Esophagus muscularis mucosa (tissue), 4 donors: ENCODE results near the gene OVCA2. TPM values are rescaled to one million over a fixed set of nuclear protein-coding genes. Genes with fewer than 3 reads are reported as not detected.

Experiments
- DNase-seq: peaks from one replicate; pipeline ENCODE4 v3.0.0-alpha.2; 2017; ENCODE audit errors: extremely low spot score
- H3K27ac ChIP-seq, 4 donors: fragments of 200-600 bp; sonication (generic); replicated peaks in 1 of 4; 1 replicate in 3 of 4; 2 replicates in 1 of 4; pipeline ENCODE4 v1.5.1; 2016 to 2019; ENCODE audit warnings: mild to moderate bottlenecking in 1 of 4
- H3K27me3 ChIP-seq, 4 donors: fragments of 200-600 bp; sonication (generic); one replicate each; pipeline versions ENCODE4 v1.5.1 to v1.6.0; 2016 to 2019
- H3K36me3 ChIP-seq, 4 donors: fragments of 200-600 bp; sonication (generic); one replicate each; pipeline ENCODE4 v1.5.1; 2016 to 2019
- H3K4me1 ChIP-seq, 4 donors: fragments of 200-600 bp; sonication (generic); one replicate each; pipeline ENCODE4 v1.5.1; 2016 to 2019
- H3K4me3 ChIP-seq, 4 donors: fragments of 200-600 bp; sonication (generic); 1 replicate in 2 of 4; 2 replicates in 2 of 4; pipeline ENCODE4 v1.5.1; 2016 to 2019; ENCODE audit warnings: mild to moderate bottlenecking in 4 of 4, moderate library complexity in 1 of 4
- H3K9me3 ChIP-seq, 4 donors: fragments of 200-600 bp; sonication (generic); 1 replicate in 3 of 4; 2 replicates in 1 of 4; pipeline ENCODE4 v1.5.1; 2016 to 2019
- CTCF ChIP-seq, 3 experiments: fragments of 200-600 bp in 2 of 3; fragments of 450-650 bp in 1 of 3; sonication (generic) in 2 of 3; IDR thresholded peaks; one replicate each; pipeline ENCODE4 v1.5.1; 2017 to 2019; ENCODE audit warnings: antibody characterized with exemption in 3 of 3, mild to moderate bottlenecking in 2 of 3, moderate library complexity in 1 of 3
- EP300 ChIP-seq: sonication (generic); formaldehyde crosslinking; IDR thresholded peaks from one replicate; pipeline ENCODE4 v1.6.1; 2017; ENCODE audit warnings: antibody characterized with exemption
- POLR2A ChIP-seq: fragments of 450-650 bp; IDR thresholded peaks from one replicate; pipeline ENCODE4 v1.6.1; 2017; ENCODE audit warnings: antibody characterized with exemption, moderate library complexity, mild to moderate bottlenecking, low read depth
- POLR2AphosphoS5 ChIP-seq, 2 donors: sonication (generic); formaldehyde crosslinking; IDR thresholded peaks; one replicate each; pipeline ENCODE4 v1.6.1; 2017; ENCODE audit warnings: antibody characterized with exemption in 2 of 2
- WGBS: methylation state at CpG from one replicate; pipeline ENCODE4 v1.1.5; 2018; 5-methylcytosine and 5-hydroxymethylcytosine counted together
- intact Hi-C: fragments of 100-400 bp; cut with DNase I; formaldehyde crosslinking; loops from one replicate; pipeline ENCODE4 v1.15.1; 2023
- total RNA-seq, 4 donors: library from RNA; depleted of rRNA; stranded (reverse); fragments of >200 nt; gene quantifications; one replicate each; pipeline versions ENCODE4 v1.1.0 to v1.2.1, GENCODE V29; 2016

Gene OVCA2
- total RNA-seq, 4 donors from 2014 or later: 34.9 to 38.9 (median 38.0) TPM

- no peak for TF ChIP-seq POLR2A
- TF ChIP-seq POLR2AphosphoS5 (IDR thresholded peaks at IDR 0.05): no peak
- TF ChIP-seq CTCF (IDR thresholded peaks at IDR 0.05): no peak
- no peak for TF ChIP-seq EP300
- no peak for DNase-seq
- 92% methylated on average over 9 of the region's 13 CpGs for WGBS
- Histone ChIP-seq H3K9me3 (no peaks in the 10 kb centered on the region), H3K36me3 (peaks cover 0 to 47% (median 17%) of the 10 kb centered on the region in 4 donors), H3K4me3 (no peak overlapping the region), H3K27ac (peak overlapping the region; percentile 74 to 84 (median 76)), H3K4me1 (peaks cover 70 to 78% (median 74%) of the 10 kb centered on the region in 4 donors), H3K27me3 (no peaks in the 10 kb centered on the region)
- intact Hi-C loops: no loop called here
Measured at GRCh38 chr17:2070241-2071023, 28.6 kb downstream of the OVCA2 start.

- Histone ChIP-seq H3K9me3 (no peaks in the 10 kb centered on the region), H3K4me1 (peaks cover 70 to 78% (median 74%) of the 10 kb centered on the region in 4 donors), H3K4me3 (no peak overlapping the region), H3K36me3 (peaks cover 0 to 48% (median 16%) of the 10 kb centered on the region in 4 donors), H3K27ac (peak overlapping the region; percentile 74 to 84 (median 76)), H3K27me3 (no peaks in the 10 kb centered on the region)
- TF ChIP-seq EP300 (no peak), POLR2A (no peak), CTCF (IDR thresholded peaks at IDR 0.05) (no peak)
- DNase-seq: no peak
- 83% methylated on average over 6 of the region's 6 CpGs for WGBS
- intact Hi-C loops: no loop called here
Measured at GRCh38 chr17:2071024-2071385, 29.2 kb downstream of the OVCA2 start.

- Histone ChIP-seq H3K9me3 (no peaks in the 10 kb centered on the region), H3K27ac (peak overlapping the region; percentile 74 to 84 (median 76)), H3K4me1 (peaks cover 70 to 78% (median 74%) of the 10 kb centered on the region in 4 donors), H3K4me3 (no peak overlapping the region), H3K27me3 (no peaks in the 10 kb centered on the region), H3K36me3 (peaks cover 0 to 55% (median 17%) of the 10 kb centered on the region in 4 donors)
- intact Hi-C loops: no loop called here
- 59% methylated on average over 21 of the region's 31 CpGs for WGBS
- peak; percentile 92 for DNase-seq
- no peak for TF ChIP-seq CTCF (IDR thresholded peaks at IDR 0.05)
- TF ChIP-seq EP300: peak; percentile 66
- TF ChIP-seq POLR2A: no peak
- peak; percentile 55 to 63 for TF ChIP-seq POLR2AphosphoS5 (IDR thresholded peaks at IDR 0.05)
Measured at GRCh38 chr17:2071455-2072281, 29.8 kb downstream of the OVCA2 start.

- intact Hi-C loops: no loop called here
- no peaks in the 10 kb centered on the region for H3K27me3 ChIP-seq
- 69% methylated on average over 2 of the region's 10 CpGs for WGBS
- TF ChIP-seq POLR2AphosphoS5 (IDR thresholded peaks at IDR 0.05) (no peak), EP300 (no peak), POLR2A (no peak)
- H3K4me1 ChIP-seq: peaks cover 54 to 68% (median 60%) of the 10 kb centered on the region in 4 donors
- peak overlapping the region; percentile 52 to 79 (median 70) for H3K27ac ChIP-seq
- peaks cover 9 to 75% (median 32%) of the 10 kb centered on the region in 4 donors for H3K36me3 ChIP-seq
- H3K9me3 ChIP-seq: no peaks in the 10 kb centered on the region
- no peak for DNase-seq
- no peak overlapping the region for H3K4me3 ChIP-seq
Measured at GRCh38 chr17:2074919-2075318, 33.1 kb downstream of the OVCA2 start.
